Adipose tissue (tissue), 3 donors: ENCODE data around the gene AKAP6. TPM values are rescaled to one million over a fixed set of nuclear protein-coding genes. Genes with fewer than 3 reads are reported as not detected.
A peak's percentile ranks its signal among the peaks of the same experiment; 100 is the strongest.

Experiments
- H3K27ac ChIP-seq: one replicate; pipeline ENCODE4 v1.5.1; 2013; ENCODE audit warnings: low read depth, low read length
- WGBS, 3 donors: extraction: QIAGEN DNeasy Blood & Tissue Kit; methylation state at CpG; one replicate each; pipeline ENCODE4 v1.1.7; 2013; 5-methylcytosine and 5-hydroxymethylcytosine counted together
- polyA plus RNA-seq, 3 donors: library from polyadenylated mRNA; stranded (reverse); fragments of 200-250 nt; gene quantifications; one replicate each; pipeline ENCODE4 v1.2.3, GENCODE V29; 2013
- donor health status: healthy with polysubstance abuse.
- donor health status: Bipolar disorder and iron deficiency.
- donor health status: healthy.

AKAP6 gene
- polyA plus RNA-seq, 3 donors = 0.27 to 1.9 (median 0.29) TPM

GRCh38 chr14:32693114-32693513 is 364.0 kb downstream of the AKAP6 start:
- no peak overlapping the region for H3K27ac ChIP-seq
- 61 to 76% (median 70%) methylated on average over 3 of the region's 3 CpGs for WGBS, 3 donors

GRCh38 chr14:32694795-32695449 is 365.8 kb downstream of the AKAP6 start:
- H3K27ac ChIP-seq = no peak overlapping the region
- 48 to 66% (median 65%) methylated on average over 3 of the region's 3 CpGs for WGBS, 3 donors

- no peak overlapping the region for H3K27ac ChIP-seq
- 77 to 91% (median 86%) methylated on average over 3 of the region's 3 CpGs for WGBS, 3 donors
Measured at GRCh38 chr14:32696325-32697091, 367.4 kb downstream of the AKAP6 start.

GRCh38 chr14:32697114-32697513 is 368.0 kb downstream of the AKAP6 start:
- 76 to 78% (median 76%) methylated on average over 2 of the region's 2 CpGs for WGBS, 3 donors
- no peak overlapping the region for H3K27ac ChIP-seq

GRCh38 chr14:32697704-32698103 is 368.6 kb downstream of the AKAP6 start:
- 71 to 84% (median 75%) methylated on average over 1 of the region's 1 CpG for WGBS, 3 donors
- H3K27ac ChIP-seq = no peak overlapping the region

- WGBS, 3 donors = 86 to 91% (median 89%) methylated on average over 2 of the region's 2 CpGs
- no peak overlapping the region for H3K27ac ChIP-seq
Measured at GRCh38 chr14:32698831-32699230, 369.7 kb downstream of the AKAP6 start.

GRCh38 chr14:32701475-32701874 is 372.4 kb downstream of the AKAP6 start:
- WGBS, 3 donors = 92 to 95% (median 93%) methylated on average over 2 of the region's 2 CpGs
- H3K27ac ChIP-seq = no peak overlapping the region

- H3K27ac ChIP-seq = no peak overlapping the region
Measured at GRCh38 chr14:32702088-32702487, 373.0 kb downstream of the AKAP6 start.

GRCh38 chr14:32702562-32702961 is 373.5 kb downstream of the AKAP6 start:
- WGBS, 3 donors = 42 to 64% (median 42%) methylated on average over 8 of the region's 8 CpGs

GRCh38 chr14:32703183-32703621 is 374.1 kb downstream of the AKAP6 start:
- WGBS, 3 donors = 37 to 52% (median 43%) methylated on average over 4 of the region's 4 CpGs
- H3K27ac ChIP-seq = peak overlapping the region; percentile 64

More at GRCh38 chr14:32702562-32702961, 373.5 kb downstream of the AKAP6 start:
- H3K27ac ChIP-seq = peak overlapping the region; percentile 9

- WGBS, 3 donors = 67 to 89% (median 81%) methylated on average over 1 of the region's 1 CpG
Measured at GRCh38 chr14:32706721-32707519, 377.8 kb downstream of the AKAP6 start.

GRCh38 chr14:32707742-32708500 is 378.8 kb downstream of the AKAP6 start:
- 80 to 89% (median 89%) methylated on average over 5 of the region's 5 CpGs for WGBS, 3 donors
- no peak overlapping the region for H3K27ac ChIP-seq

More at GRCh38 chr14:32706721-32707519, 377.8 kb downstream of the AKAP6 start:
- no peak overlapping the region for H3K27ac ChIP-seq

- no peak overlapping the region for H3K27ac ChIP-seq
- WGBS, 3 donors = 27 to 53% (median 37%) methylated on average over 4 of the region's 4 CpGs
Measured at GRCh38 chr14:32709027-32709426, 379.9 kb downstream of the AKAP6 start.

GRCh38 chr14:32710231-32710671 is 381.2 kb downstream of the AKAP6 start:
- WGBS, 3 donors = 48 to 61% (median 53%) methylated on average over 6 to 7 of the region's 7 CpGs
- no peak overlapping the region for H3K27ac ChIP-seq

- WGBS, 3 donors = 30 to 50% (median 49%) methylated on average over 7 of the region's 7 CpGs
- H3K27ac ChIP-seq = no peak overlapping the region
Measured at GRCh38 chr14:32710731-32711680, 381.9 kb downstream of the AKAP6 start.

- no peak overlapping the region for H3K27ac ChIP-seq
- WGBS, 3 donors = 77 to 80% (median 77%) methylated on average over 3 of the region's 3 CpGs
Measured at GRCh38 chr14:32713856-32714255, 384.8 kb downstream of the AKAP6 start.

GRCh38 chr14:32719601-32720000 is 390.5 kb downstream of the AKAP6 start:
- 67 to 81% (median 78%) methylated on average over 1 of the region's 1 CpG for WGBS, 3 donors
- no peak overlapping the region for H3K27ac ChIP-seq
